ENCODE data around the gene CD300LG.

CD300LG gene

DNA sequence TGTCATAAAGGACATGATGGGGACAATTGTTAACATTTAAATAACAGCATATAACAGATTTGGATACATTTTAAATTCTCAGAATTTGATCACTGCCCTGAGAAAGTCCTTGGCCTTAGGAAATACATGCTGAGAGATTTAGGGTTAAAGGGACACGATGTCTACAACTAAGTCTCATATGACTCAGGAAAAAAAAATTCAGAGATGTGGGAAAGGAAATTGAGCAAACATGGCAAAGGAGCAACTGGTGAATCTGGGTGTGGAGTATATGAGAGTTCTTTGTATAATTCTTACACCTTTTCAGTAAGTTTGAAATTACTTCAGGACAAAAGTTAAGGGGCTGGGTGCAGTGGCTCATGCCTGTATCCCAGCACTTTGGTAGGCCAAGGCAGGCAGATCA, 32.3 kb upstream of the CD300LG start:
- DNase-seq (ENCODE audit: insufficient read length, low spot score) (peak; percentile 58), FAIRE-seq (no peak)
- no peak for TF ChIP-seq POLR2A (IDR thresholded peaks at IDR 0.05; ENCODE audit: low read depth, low read length)

DNA sequence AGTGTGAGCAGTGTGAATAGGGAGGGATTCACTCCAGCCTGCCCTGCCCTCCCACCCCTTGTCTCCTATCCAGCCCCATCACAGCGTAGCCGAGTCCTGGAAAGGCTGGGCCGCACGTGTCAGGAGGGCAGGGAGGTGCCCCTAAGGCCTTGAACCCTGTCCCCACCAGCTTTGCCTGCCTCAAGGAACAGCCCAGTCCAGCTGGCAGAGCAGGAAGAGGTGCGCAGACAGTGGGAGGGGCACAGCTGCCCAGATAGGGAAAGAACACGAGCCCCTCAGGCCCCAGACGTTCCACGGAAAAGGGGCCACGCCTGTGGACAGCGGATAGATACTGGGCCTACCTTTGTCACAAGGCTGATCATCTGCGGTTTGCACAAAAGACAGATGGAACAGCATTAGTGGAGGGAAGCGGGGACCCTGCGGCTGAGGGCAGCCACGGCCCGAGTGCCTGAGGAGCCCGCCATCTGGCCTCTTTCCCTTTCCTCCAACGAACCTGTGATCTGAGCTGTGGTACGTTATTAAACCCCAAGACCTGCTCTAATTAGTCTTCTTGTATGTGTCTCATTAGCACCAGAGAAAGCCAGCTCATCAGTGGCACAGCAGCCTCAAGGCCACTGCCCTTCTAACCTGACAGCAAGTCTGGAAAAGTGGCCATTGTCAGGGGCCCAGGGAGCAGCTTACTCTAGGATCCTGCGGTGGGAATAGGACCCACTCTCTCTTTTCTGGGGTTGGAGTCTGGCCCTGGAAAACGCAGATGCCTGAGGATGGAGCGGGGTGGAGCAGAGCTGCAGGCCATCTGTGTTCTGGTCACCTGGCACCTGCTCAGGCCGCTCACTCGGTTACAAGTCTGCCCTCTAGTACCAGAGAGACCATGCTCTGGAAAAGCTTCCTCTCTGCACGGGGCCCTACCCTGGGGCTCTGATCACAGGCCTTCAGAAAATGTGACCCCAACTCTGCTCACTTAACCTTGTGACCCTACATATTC, 30.3 kb upstream of the CD300LG start:
- DNase-seq (ENCODE audit: insufficient read length, low spot score), result no peak
- no peak for FAIRE-seq
- no peak for TF ChIP-seq POLR2A (IDR thresholded peaks at IDR 0.05; ENCODE audit: low read depth, low read length)

DNA sequence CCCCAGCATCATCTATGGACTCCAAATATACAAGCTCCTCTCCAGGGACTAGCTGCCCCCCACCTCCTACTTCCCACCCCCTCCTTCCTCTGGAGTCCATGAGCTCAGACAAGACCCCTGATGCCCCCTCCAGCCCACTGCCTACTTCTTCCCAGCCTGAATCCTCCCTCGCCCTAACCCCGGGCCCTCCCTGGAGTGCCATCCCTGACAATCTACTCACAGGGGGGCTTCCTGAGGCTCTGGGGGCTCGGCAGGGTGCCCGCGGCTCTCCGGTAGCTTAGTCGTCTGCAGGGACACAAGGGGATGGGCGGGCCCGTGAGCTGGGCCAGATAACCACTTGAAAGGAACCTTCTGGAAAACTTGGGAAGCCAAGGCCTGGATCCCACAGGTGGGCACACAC, 29.1 kb upstream of the CD300LG start:
- DNase-seq (ENCODE audit: insufficient read length, low spot score) (no peak), FAIRE-seq (no peak)
- TF ChIP-seq POLR2A (IDR thresholded peaks at IDR 0.05; ENCODE audit: low read depth, low read length), result no peak

DNA sequence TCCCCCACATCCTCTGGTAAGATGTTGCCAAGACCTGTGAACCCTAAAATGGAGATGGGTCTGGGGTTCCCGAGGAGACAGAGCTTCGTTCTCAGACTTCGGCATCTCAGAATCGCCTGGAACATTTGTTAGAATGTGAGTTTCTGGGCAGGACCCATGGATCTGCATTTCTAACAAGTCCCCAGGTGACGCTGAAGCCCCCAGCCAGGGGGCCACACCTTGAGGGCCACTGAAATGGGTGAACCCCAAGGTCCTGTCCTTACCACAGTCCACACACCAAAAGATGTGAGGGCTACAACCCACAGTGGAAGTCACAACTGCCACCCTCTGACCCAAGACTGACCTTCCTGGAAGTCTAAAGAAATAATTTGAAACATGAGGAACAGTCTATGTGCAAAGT, 28.0 kb upstream of the CD300LG start:
- FAIRE-seq (no peak), DNase-seq (ENCODE audit: insufficient read length, low spot score) (no peak)
- no peak for TF ChIP-seq POLR2A (IDR thresholded peaks at IDR 0.05; ENCODE audit: low read depth, low read length)

DNA sequence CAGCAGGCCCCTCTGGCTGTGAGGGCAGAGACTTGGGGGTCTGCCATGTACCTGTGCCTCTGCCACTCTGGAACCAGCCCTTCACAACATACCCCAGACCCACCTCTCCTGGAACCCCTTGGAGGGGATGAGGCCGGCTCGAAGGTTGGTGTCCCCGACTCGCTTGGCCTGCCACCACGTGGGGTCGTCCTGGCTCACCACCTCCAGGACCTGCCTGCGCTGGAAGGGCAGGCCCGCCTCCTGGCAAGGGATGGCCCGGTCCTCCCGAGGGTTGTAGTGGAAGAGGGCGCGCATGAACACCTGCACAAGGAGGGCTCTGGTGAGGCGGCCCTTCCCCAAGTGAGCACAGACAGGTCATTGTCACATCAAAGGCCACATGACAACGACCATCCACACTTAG, 26.2 kb upstream of the CD300LG start:
- FAIRE-seq (no peak), DNase-seq (ENCODE audit: insufficient read length, low spot score) (no peak)
- no peak for TF ChIP-seq POLR2A (IDR thresholded peaks at IDR 0.05; ENCODE audit: low read depth, low read length)

DNA sequence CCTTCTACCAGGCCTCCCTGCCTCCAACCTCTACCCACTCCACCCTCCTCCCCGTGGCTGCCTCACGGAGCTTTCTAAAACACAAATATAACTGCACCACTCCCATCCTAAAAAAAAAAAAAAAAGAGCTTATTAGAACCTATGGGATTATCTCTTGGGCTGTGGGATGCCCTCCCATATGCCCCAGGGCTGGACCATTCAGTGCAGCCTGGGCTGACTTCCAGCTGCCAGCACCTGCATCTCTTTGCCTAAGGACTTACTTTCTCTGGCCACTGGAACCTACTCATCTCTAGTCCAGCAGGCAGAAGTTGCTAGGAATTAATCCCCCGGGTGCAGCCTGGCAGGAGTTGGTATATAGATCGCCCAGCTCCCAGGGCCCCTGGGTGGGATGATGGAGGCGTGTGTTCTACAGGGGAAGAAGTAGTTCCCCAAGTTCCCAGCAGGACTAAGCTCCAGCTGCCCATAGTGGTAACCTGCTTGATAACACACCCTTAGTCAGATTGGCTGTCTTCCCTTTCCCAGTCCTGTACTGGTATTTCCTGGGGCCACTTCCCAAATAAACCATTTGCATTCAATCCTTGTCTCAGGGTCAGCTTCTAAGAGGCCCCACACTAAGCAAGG, 24.3 kb upstream of the CD300LG start:
- TF ChIP-seq POLR2A (IDR thresholded peaks at IDR 0.05; ENCODE audit: low read depth, low read length), result no peak
- DNase-seq (ENCODE audit: insufficient read length, low spot score), result no peak
- no peak for FAIRE-seq

DNA sequence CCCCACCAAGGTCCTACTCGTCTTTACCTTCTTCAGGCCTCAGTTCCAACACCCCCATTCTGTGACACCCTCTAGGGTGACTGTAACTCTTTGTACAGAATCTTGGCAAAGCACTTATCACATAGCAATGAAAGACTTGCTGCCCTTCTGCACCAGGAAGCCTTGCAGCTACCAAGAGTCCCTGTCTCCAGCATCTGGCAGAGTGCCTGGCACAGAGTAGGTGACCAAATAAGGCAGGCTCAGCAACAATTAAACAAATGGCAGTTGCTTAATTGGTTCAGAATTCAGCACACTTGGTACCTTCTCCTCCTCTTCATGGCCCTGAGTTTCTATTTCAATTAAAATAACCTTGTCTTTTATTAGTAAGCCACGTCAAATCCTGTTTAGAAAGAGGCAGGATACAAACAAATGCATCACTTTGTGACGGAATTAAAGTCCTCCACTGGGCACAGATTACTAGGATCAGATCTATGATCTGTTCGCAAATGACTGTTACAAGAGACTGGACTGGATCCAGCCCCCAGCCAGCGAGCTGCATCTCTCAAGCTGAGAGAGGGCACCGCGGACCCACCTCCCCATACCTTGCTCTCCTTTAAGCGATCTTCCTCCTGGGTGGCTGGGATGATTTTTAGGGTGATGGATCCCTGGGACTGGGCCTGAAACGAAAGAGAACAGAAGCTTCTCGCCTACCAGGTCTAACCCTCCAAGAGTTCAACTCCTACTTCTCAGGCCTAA, 23.5 kb upstream of the CD300LG start:
- FAIRE-seq, result no peak
- DNase-seq (ENCODE audit: insufficient read length, low spot score), result no peak
- no peak for TF ChIP-seq POLR2A (IDR thresholded peaks at IDR 0.05; ENCODE audit: low read depth, low read length)

DNA sequence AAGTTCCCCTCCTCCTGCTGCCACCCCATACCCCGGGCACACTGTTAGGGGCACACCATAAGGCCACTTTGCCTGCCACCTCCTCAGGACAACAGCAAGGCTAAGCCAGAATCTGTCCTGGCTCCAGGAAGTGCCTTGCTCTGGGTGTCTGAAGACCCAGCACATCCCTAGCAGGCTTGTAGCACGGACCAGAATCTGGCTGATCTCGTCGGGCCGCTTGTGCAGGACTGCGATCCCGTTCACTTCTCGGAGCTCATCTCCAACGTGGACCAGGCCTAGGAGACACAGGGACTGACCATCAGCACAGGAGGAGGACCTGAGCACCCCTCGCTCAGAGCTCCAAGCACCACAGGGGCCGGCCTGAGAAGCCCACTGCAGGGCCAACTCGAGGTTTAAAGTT, 21.4 kb upstream of the CD300LG start:
- FAIRE-seq, result no peak
- TF ChIP-seq POLR2A (IDR thresholded peaks at IDR 0.05; ENCODE audit: low read depth, low read length), result no peak

DNA sequence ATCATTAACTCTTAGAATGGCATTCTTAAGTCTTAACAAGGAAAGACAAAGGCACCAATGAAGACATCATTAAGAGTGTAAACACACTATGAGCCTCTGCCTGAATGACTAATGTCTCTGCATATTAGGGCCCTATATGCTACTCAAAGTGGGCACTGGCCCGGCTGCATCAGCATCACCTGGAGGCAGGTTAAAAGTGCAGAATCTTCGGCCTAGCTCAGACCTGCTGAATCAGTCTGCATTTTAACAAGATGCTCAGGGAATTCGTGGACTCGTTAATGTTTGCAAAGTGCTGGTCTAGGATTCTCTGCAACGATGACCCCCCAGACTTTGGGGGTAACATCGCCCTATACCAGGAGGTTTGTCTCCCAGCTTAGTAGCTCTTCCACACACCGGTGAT, 20.8 kb upstream of the CD300LG start:
- no peak for FAIRE-seq
- no peak for TF ChIP-seq POLR2A (IDR thresholded peaks at IDR 0.05; ENCODE audit: low read depth, low read length)
- no peak for DNase-seq (ENCODE audit: insufficient read length, low spot score)

More for the DNA sequence above, 21.4 kb upstream of the CD300LG start:
- no peak for DNase-seq (ENCODE audit: insufficient read length, low spot score)

DNA sequence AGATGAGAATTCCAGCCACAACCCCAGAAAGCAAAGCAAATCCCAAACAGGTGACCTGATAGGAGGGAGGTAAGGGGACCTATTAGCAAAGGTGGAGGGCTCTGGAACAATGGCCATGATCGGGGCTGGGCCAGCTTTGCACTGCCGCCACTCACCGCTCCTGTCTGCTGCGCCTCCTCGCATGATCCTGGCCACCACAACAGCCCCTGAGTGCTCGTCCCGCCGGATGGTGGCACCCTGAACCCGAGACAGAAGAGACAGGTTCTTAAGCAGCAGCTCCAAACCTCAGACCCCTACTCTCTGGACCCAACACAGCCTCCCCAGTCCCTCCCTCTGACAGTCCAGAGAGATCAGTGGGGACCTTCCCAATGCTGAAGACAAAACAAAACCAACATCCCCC, 19.4 kb upstream of the CD300LG start:
- DNase-seq (ENCODE audit: insufficient read length, low spot score) (no peak), FAIRE-seq (no peak)
- no peak for TF ChIP-seq POLR2A (IDR thresholded peaks at IDR 0.05; ENCODE audit: low read depth, low read length)

DNA sequence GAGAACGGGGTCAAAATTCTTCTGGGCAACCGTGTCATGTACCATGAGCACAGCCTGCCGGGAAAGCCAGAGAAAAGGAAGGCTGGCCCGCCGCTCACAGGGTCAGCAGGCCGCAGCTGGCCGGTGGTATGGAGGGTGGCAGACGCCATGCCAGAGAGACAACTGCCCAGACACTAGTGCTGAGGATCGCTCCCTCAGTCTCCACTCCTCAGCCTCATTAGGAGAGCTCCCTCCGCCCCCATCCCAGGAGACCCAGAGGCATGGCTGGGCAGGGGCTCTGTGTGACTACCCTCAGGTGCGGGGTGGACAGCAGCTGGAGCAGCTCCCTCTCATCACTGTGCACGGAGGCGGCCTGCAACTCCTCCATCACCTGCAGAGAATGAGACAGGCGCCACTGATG, 17.2 kb upstream of the CD300LG start:
- TF ChIP-seq POLR2A (IDR thresholded peaks at IDR 0.05; ENCODE audit: low read depth, low read length), result no peak
- DNase-seq (ENCODE audit: insufficient read length, low spot score), result no peak
- no peak for FAIRE-seq

DNA sequence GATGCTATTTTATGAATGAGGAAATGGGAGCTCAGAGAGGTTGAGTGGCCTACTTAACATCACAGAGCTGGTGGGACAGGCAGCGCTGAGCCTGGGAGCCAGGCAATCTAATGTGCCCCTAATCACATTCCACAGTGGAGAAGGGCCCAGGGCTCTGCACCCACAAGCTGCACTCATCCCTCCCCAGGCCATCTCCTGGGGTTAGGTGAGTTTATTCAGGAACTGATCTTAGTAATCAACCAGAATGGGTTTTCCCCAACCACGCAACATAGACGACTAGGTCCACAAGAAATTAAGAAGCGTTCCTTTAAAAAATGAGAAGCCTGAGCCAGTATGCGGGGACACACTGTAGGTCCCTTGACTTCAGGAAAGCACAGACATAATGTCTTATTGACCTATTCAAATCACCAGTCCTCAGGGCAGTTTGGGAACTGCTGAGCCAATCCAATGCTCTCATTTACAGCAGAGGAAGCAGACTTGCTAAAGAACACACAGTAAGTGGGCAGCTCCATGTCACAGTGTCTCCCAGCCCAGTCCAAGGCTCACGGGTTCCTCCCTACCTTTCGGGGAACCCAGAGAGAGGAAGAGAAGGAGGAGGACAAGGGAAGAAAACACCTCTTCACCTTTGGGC, 16.4 kb upstream of the CD300LG start:
- FAIRE-seq (no peak), DNase-seq (ENCODE audit: insufficient read length, low spot score) (no peak)
- no peak for TF ChIP-seq POLR2A (IDR thresholded peaks at IDR 0.05; ENCODE audit: low read depth, low read length)

DNA sequence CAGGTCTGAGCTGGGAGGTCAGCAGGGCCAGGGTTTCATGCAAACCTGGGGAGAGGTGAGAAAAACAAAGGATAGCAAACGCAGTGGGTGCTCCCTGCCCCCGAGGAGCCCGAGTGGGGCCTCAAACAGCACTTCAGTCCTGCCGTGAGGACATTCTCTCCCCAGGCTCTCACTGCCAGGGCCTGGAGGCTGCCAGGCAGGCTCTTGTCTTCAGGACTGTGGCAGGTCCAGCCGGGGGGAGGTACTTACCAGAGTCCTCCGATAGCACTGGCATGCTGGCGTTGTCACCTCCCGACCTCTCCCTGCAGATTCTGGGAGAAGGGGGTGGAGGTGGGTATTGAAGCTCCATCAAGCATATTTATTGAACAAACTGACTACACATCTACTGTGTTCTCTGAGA, 15.3 kb upstream of the CD300LG start:
- no peak for TF ChIP-seq POLR2A (IDR thresholded peaks at IDR 0.05; ENCODE audit: low read depth, low read length)
- FAIRE-seq (no peak), DNase-seq (ENCODE audit: insufficient read length, low spot score) (no peak)
